K562 (cell line): ENCODE data around the gene RNU2-1.

Source experiments
- ZBTB1 ChIP-seq: sonication (generic); formaldehyde crosslinking; IDR thresholded peaks from 2 replicates; pipeline ENCODE4 v1.8.1; 2023; ENCODE audit warnings: missing genetic modification reagents, low read depth, mild to moderate bottlenecking, borderline replicate concordance
- TF ChIP-seq, protein P1 (sequence below), 3 experiments: IDR thresholded peaks in 2 of 3; conservative IDR thresholded peaks in 1 of 3; 2 replicates each; pipeline ENCODE4 v1.5.1; 2011 to 2012; ENCODE audit warnings: low read length in 3 of 3, mild to moderate bottlenecking in 3 of 3, control low read depth in 2 of 3, improper control_type of control experiment in 1 of 3, inconsistent platforms in 1 of 3, low read depth in 1 of 3, mixed read lengths in 1 of 3, moderate library complexity in 1 of 3; ENCODE audit not compliant: insufficient read depth in 2 of 3

DNA sequence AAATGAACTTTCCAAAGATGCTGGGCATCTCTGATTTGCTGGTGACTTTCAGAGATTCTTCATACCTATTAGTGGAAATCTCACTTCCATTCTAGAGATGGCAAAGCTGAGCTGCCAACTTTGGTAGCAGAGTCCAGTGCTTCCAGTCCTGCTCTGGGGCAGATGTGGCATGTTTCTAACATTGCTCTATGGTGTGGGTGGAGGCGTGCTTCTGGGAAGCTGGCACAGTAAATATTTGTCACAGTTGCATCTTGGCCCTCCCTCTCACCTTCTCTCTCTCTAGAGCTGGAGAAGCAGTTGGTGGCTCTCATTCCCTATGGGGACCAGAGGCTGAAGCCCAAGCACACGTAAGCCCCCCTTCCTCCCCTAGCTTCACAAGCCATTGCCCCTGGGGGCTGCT is 20.2 kb downstream of the RNU2-1 start:
- TF ChIP-seq ZBTB1: no peak
- TF ChIP-seq, protein P1, sequence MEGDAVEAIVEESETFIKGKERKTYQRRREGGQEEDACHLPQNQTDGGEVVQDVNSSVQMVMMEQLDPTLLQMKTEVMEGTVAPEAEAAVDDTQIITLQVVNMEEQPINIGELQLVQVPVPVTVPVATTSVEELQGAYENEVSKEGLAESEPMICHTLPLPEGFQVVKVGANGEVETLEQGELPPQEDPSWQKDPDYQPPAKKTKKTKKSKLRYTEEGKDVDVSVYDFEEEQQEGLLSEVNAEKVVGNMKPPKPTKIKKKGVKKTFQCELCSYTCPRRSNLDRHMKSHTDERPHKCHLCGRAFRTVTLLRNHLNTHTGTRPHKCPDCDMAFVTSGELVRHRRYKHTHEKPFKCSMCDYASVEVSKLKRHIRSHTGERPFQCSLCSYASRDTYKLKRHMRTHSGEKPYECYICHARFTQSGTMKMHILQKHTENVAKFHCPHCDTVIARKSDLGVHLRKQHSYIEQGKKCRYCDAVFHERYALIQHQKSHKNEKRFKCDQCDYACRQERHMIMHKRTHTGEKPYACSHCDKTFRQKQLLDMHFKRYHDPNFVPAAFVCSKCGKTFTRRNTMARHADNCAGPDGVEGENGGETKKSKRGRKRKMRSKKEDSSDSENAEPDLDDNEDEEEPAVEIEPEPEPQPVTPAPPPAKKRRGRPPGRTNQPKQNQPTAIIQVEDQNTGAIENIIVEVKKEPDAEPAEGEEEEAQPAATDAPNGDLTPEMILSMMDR (IDR thresholded peaks at IDR 0.05 in 2 of 3, conservative IDR thresholded peaks at IDR 0.05 in 1 of 3; ENCODE audit: insufficient read depth in 2 of 3, low read depth in 1 of 3, low read length in 3 of 3): no peak
